ENCODE data around the gene ALKBH5. TPM values are rescaled to one million over a fixed set of nuclear protein-coding genes. Genes with fewer than 3 reads are reported as not detected.

ALKBH5 gene
- total RNA-seq, 1 experiment from 2014 or later, result 69.5 TPM

GRCh38 chr17:18181358-18181757 lies 2.3 kb upstream of the ALKBH5 start:
- Mint-ChIP-seq H3K36me3 (ENCODE audit: insufficient read depth, unreplicated experiment) (peaks cover 6% of the 10 kb centered on the region), H3K27me3 (ENCODE audit: insufficient read depth, unreplicated experiment) (no peaks in the 10 kb centered on the region), H3K4me3 (ENCODE audit: unreplicated experiment) (no peak overlapping the region), H3K27ac (ENCODE audit: low read depth, unreplicated experiment) (peak overlapping the region; percentile 19), H3K4me1 (ENCODE audit: insufficient read depth, unreplicated experiment) (peaks cover 8% of the 10 kb centered on the region), H3K9me3 (ENCODE audit: unreplicated experiment) (no peaks in the 10 kb centered on the region)
- CTCF ChIA-PET, result interaction anchor here (0.6 kb wide), 2 partner anchors 819 to 826 kb away, joined by 3 read pairs; no protein-coding TSS in a partner anchor
- POLR2A ChIA-PET, result interaction anchor here (0.7 to 4.9 kb wide), 7 partner anchors 11 to 341 kb away, joined by 3 to 32 read pairs (median 4); no protein-coding TSS in a partner anchor
- DNase-seq (ENCODE audit: unreplicated experiment), result peak; percentile 53
- intact Hi-C loops (cut with micrococcal nuclease), result no loop called here
- no TSS peak for BruUV-seq (replicated peaks)
- no peak for TF ChIP-seq CTCF (IDR thresholded peaks at IDR 0.05; ENCODE audit: unreplicated experiment)

GRCh38 chr17:18182110-18182977 lies 1.3 kb upstream of the ALKBH5 start:
- TF ChIP-seq CTCF (IDR thresholded peaks at IDR 0.05; ENCODE audit: unreplicated experiment), result no peak
- no peaks in the 10 kb centered on the region for H3K9me3 Mint-ChIP-seq (ENCODE audit: unreplicated experiment)
- peaks cover 18% of the 10 kb centered on the region for H3K4me1 Mint-ChIP-seq (ENCODE audit: insufficient read depth, unreplicated experiment)
- ChIA-PET POLR2A (interaction anchor here (0.7 to 4.9 kb wide), 18 partner anchors 11 to 1059 kb away, joined by 3 to 32 read pairs (median 4); partner anchors contain the start of gene FAM83G), CTCF (interaction anchor here (0.6 to 1.6 kb wide), 4 partner anchors 11 to 825 kb away, joined by 3 to 4 read pairs (median 4); no protein-coding TSS in a partner anchor)
- H3K4me3 Mint-ChIP-seq (ENCODE audit: unreplicated experiment), result peak overlapping the region; percentile 95
- intact Hi-C loops (cut with micrococcal nuclease), result no loop called here
- H3K27me3 Mint-ChIP-seq (ENCODE audit: insufficient read depth, unreplicated experiment), result no peaks in the 10 kb centered on the region
- H3K36me3 Mint-ChIP-seq (ENCODE audit: insufficient read depth, unreplicated experiment), result peaks cover 7% of the 10 kb centered on the region
- H3K27ac Mint-ChIP-seq (ENCODE audit: low read depth, unreplicated experiment), result peak overlapping the region; percentile 92
- DNase-seq (ENCODE audit: unreplicated experiment), result no peak
- TSS peak; percentile 69 for BruUV-seq (replicated peaks)

- CTCF ChIA-PET, result interaction anchor here (1.3 to 1.6 kb wide), 2 partner anchors 11 to 30 kb away, joined by 4 read pairs; no protein-coding TSS in a partner anchor
- BruUV-seq (replicated peaks), result no TSS peak
- DNase-seq (ENCODE audit: unreplicated experiment), result no peak
Measured at GRCh38 chr17:18182978-18183333, 672 bp upstream of the ALKBH5 start.

More at GRCh38 chr17:18182978-18183333, 672 bp upstream of the ALKBH5 start:
- intact Hi-C loops (cut with micrococcal nuclease), result no loop called here
- TF ChIP-seq CTCF (IDR thresholded peaks at IDR 0.05; ENCODE audit: unreplicated experiment), result no peak
- POLR2A ChIA-PET, result interaction anchor here (0.7 to 4.9 kb wide), 17 partner anchors 10 to 1060 kb away, joined by 3 to 32 read pairs (median 4); partner anchors contain the start of gene FAM83G
- Mint-ChIP-seq H3K27ac (ENCODE audit: low read depth, unreplicated experiment) (peak overlapping the region; percentile 92), H3K9me3 (ENCODE audit: unreplicated experiment) (no peaks in the 10 kb centered on the region), H3K27me3 (ENCODE audit: insufficient read depth, unreplicated experiment) (no peaks in the 10 kb centered on the region), H3K36me3 (ENCODE audit: insufficient read depth, unreplicated experiment) (peaks cover 13% of the 10 kb centered on the region), H3K4me3 (ENCODE audit: unreplicated experiment) (peak overlapping the region; percentile 95), H3K4me1 (ENCODE audit: insufficient read depth, unreplicated experiment) (peaks cover 24% of the 10 kb centered on the region)
